MG63 (cell line): ENCODE measurements around the gene MNT. TPM values are rescaled to one million over a fixed set of nuclear protein-coding genes. Genes with fewer than 3 reads are reported as not detected.
A peak's percentile ranks its signal among the peaks of the same experiment; 100 is the strongest.

Experiments used
- DNase-seq: peaks from one replicate; pipeline ENCODE4 v3.0.0-alpha.2; 2020
- H3K27me3 ChIP-seq: fragments of 250-450 bp; sonication (Bioruptor Pico); 2 replicates; pipeline ENCODE4 v1.5.1; 2020; ENCODE audit warnings: mild to moderate bottlenecking, moderate library complexity
- H3K36me3 ChIP-seq: fragments of 250-450 bp; sonication (Bioruptor Pico); 2 replicates; pipeline ENCODE4 v1.5.1; 2020; ENCODE audit warnings: mild to moderate bottlenecking, moderate library complexity
- H3K4me3 ChIP-seq: fragments of 250-450 bp; sonication (Bioruptor Pico); 2 replicates; pipeline ENCODE4 v1.5.1; 2020; ENCODE audit warnings: mild to moderate bottlenecking, moderate library complexity
- H3K9me3 ChIP-seq: fragments of 250-450 bp; sonication (Bioruptor Pico); 2 replicates; pipeline ENCODE4 v1.5.1; 2020; ENCODE audit warnings: mild to moderate bottlenecking, moderate library complexity
- total RNA-seq: library from RNA; depleted of rRNA; stranded (reverse); fragments of >200 nt; shearing (Covaris generic); gene quantifications from 2 replicates; pipeline ENCODE4 v1.2.3, GENCODE V29; 2014; ENCODE audit warnings: low replicate concordance

MNT gene
- total RNA-seq, 1 experiment from 2014 or later = 1.4 TPM

- DNase-seq = no peak
- no peak overlapping the region for H3K4me3 ChIP-seq
- no peaks in the 10 kb centered on the region; the same call in 1 of the 2 replicates for H3K36me3 ChIP-seq
- H3K9me3 ChIP-seq = no peaks in the 10 kb centered on the region
- no peaks in the 10 kb centered on the region for H3K27me3 ChIP-seq
Observed at GRCh38 chr17:2377659-2378058, 23.2 kb downstream of the MNT start.

DNA sequence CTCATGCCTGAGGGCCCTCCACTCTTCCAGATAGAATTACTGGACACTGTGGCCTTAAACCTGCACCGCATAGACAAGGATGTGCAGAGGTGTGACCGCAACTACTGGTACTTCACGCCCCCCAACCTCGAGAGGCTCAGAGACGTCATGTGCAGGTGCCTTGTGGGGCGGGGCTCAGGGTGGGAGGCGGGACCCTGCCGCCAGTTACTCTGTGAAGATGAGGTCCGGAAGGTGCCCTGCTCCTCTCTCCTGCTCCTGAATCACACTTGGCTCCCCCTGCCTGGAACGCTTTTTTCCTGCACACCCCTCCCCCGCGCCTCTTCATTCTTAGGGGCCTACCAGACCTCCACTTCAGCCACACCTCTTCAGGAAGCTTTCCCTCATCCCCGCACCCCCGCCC, 24.8 kb downstream of the MNT start:
- Histone ChIP-seq H3K27me3 (no peaks in the 10 kb centered on the region), H3K4me3 (no peak overlapping the region), H3K36me3 (no peaks in the 10 kb centered on the region), H3K9me3 (no peaks in the 10 kb centered on the region)
- DNase-seq = no peak

DNA sequence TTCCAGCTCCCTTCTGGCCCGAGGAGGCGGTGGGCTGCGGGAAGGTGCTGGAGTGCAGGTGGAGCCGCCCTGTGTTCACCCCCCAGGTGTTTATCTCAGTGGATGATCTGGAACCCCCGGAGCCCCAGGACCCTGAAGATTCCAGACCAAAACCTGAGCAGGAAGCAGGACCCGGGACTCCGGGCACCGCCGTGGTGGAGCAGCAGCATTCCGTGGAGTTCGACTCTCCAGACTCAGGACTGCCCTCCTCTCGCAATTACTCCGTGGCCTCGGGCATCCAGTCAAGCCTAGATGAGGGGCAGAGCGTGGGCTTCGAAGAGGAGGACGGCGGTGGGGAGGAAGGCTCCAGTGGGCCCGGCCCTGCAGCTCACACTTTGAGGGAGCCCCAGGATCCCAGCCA, 25.5 kb downstream of the MNT start:
- H3K36me3 ChIP-seq = no peaks in the 10 kb centered on the region
- H3K9me3 ChIP-seq = no peaks in the 10 kb centered on the region
- DNase-seq = no peak
- H3K4me3 ChIP-seq = no peak overlapping the region
- H3K27me3 ChIP-seq = no peaks in the 10 kb centered on the region

- DNase-seq = no peak
- H3K4me3 ChIP-seq = no peak overlapping the region
- H3K36me3 ChIP-seq = no peaks in the 10 kb centered on the region
- H3K27me3 ChIP-seq = no peaks in the 10 kb centered on the region
- no peaks in the 10 kb centered on the region for H3K9me3 ChIP-seq
Observed at GRCh38 chr17:2374549-2375285, 26.1 kb downstream of the MNT start.

- DNase-seq = no peak
- Histone ChIP-seq H3K36me3 (no peaks in the 10 kb centered on the region), H3K4me3 (no peak overlapping the region), H3K27me3 (no peaks in the 10 kb centered on the region), H3K9me3 (no peaks in the 10 kb centered on the region)
Observed at GRCh38 chr17:2373179-2373578, 27.7 kb downstream of the MNT start.

- H3K27me3 ChIP-seq = no peaks in the 10 kb centered on the region
- H3K4me3 ChIP-seq = no peak overlapping the region
- H3K36me3 ChIP-seq = no peaks in the 10 kb centered on the region
- no peak for DNase-seq
- no peaks in the 10 kb centered on the region for H3K9me3 ChIP-seq
Observed at GRCh38 chr17:2372681-2373080, 28.2 kb downstream of the MNT start.

GRCh38 chr17:2372180-2372579, 28.7 kb downstream of the MNT start:
- no peak for DNase-seq
- no peak overlapping the region for H3K4me3 ChIP-seq
- H3K36me3 ChIP-seq = no peaks in the 10 kb centered on the region
- no peaks in the 10 kb centered on the region for H3K27me3 ChIP-seq
- no peaks in the 10 kb centered on the region for H3K9me3 ChIP-seq

DNA sequence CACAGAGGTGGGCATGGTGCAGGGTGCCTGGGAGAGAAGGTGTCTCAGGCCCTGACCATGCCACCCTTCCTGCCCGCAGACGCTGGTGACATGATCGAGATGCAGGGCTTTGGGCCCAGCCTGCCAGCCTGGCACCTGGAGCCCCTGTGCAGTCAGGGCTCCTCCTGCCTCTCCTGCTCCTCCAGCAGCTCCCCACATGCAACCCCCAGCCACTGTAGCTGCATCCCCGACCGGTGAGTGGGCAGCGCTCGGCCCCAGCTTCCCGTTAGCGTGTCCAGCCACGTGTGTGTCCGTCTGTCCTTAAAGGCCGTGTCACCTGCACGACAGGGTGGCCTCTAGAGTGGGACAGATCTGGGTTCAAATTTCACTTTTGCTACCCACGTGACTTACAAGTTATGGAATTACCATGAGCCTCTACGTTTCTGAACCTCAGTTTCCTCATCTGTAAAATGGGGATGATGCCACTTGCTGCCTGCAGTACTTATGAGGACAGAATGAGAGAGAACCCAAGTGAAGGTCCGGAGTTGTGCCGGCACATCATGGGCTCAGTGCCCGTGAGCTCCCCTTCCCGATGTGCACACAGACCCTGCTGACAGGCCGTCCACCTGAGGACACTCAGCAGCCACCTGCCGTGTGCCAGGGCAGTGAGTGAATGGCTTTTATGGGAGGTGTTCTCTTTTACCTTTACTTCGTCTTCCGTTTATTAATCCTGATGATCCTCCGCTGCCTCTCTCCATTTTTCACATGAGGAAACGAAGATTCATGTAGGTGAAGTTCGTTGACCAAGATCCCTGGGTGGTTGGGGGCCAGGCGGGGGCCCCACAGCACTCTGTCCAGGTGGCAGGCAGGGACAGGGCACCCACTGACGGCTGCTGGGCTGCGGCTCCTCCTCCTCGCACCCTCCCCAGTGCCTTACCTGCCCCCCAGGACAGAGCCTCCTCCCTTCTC, 29.4 kb downstream of the MNT start:
- Histone ChIP-seq H3K36me3 (no peaks in the 10 kb centered on the region), H3K9me3 (no peaks in the 10 kb centered on the region), H3K4me3 (no peak overlapping the region), H3K27me3 (no peaks in the 10 kb centered on the region)
- no peak for DNase-seq

DNA sequence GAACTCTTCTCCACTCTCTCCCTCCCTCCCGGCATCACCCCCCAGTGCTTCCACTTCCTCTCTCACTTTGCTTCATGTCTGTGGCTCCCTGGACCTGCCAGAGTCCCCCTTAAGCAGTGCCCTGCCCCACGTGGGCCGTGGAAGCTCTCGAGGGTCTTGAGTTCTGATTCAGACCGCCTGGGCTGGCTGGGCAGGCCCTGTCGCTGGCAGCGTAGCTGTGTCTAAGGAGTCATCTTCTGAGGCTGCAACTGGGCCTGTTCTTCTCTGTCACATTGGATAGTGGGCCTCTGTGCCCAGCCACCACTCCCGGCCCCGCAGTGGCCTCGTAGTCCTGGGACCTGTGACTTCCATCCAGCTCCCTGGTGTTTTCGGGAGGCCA, 30.7 kb downstream of the MNT start:
- no peak for DNase-seq
- no peaks in the 10 kb centered on the region for H3K9me3 ChIP-seq
- H3K4me3 ChIP-seq = no peak overlapping the region
- no peaks in the 10 kb centered on the region for H3K27me3 ChIP-seq
- no peaks in the 10 kb centered on the region for H3K36me3 ChIP-seq

DNA sequence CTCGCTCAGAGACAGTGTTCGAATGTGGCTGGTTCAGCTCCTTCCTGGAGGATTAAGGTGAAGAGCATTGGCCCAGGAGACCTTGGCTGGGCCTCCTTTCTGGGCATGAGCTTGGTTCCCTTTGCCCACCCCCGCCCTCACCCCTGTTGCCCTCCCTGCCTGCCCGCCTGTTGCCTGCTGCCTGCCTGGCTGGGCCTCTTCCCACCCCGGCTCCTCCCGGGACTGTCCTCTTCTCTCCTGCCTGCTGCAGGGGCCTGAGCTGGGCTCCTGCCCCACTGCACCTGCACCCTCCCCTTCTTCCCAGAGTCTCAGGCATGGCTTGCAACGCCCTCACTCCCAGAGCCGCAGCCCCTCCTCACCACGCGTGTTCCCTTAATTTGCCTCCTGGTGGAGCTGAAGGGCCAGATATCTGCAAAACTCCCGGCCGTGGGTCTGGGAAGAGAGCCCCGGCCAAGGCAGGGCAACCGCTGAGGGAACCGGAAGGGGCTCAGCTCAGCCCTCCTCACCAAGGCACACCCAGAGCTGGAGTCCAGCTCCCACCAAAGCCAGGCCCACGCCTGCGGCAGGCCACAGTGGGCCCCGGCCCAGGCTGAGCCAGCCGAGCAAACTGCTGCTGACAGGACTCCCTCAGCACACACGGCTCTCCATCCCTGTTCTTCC, 31.2 kb downstream of the MNT start:
- Histone ChIP-seq H3K9me3 (no peaks in the 10 kb centered on the region), H3K36me3 (no peaks in the 10 kb centered on the region), H3K4me3 (no peak overlapping the region), H3K27me3 (no peaks in the 10 kb centered on the region)
- DNase-seq = no peak

GRCh38 chr17:2369039-2369438, 31.8 kb downstream of the MNT start:
- H3K36me3 ChIP-seq = no peaks in the 10 kb centered on the region
- H3K9me3 ChIP-seq = no peaks in the 10 kb centered on the region
- no peak for DNase-seq
- H3K4me3 ChIP-seq = no peak overlapping the region
- H3K27me3 ChIP-seq = no peaks in the 10 kb centered on the region

- no peak for DNase-seq
- Histone ChIP-seq H3K27me3 (no peaks in the 10 kb centered on the region), H3K36me3 (no peaks in the 10 kb centered on the region)
Observed at GRCh38 chr17:2368359-2368758, 32.5 kb downstream of the MNT start.

DNA sequence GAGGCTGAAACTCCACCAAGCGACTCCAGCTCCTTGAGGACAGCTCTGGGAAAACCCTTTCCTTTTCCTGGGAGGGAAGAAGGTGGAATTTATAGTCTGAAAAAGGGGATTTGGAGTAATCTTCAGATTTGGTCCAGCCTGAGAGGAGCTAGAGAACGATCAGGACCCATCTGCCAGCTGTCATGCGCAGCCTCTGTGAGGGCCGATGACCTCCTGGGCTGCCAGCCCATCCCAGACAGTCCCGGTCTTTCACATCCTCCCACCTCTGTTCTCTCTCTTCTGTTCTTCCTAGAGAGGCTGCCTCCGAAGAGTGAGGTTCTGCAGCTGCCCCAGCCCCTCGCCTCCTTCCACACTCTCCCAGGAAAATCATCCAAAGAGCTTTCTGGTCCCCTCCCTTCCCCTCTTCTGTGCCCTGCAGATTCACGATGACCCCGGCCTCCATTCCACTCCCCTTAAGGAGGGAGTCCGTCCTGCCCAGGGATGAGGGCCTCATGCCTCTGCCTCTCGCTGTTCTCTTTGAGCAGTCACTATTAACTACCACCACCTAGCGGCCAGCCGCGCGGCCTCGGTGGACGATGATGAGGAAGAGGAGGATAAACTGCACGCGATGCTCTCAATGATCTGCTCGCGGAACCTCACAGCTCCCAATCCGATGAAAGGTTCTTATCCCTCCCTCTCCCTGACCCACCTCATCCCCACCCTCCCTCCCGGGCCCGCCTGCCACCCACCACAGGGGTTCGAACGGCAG, 33.9 kb downstream of the MNT start:
- Histone ChIP-seq H3K36me3 (no peaks in the 10 kb centered on the region), H3K27me3 (no peaks in the 10 kb centered on the region), H3K9me3 (no peaks in the 10 kb centered on the region), H3K4me3 (no peak overlapping the region)
- DNase-seq = no peak

More at GRCh38 chr17:2368359-2368758, 32.5 kb downstream of the MNT start:
- H3K4me3 ChIP-seq = no peak overlapping the region
- no peaks in the 10 kb centered on the region for H3K9me3 ChIP-seq

DNA sequence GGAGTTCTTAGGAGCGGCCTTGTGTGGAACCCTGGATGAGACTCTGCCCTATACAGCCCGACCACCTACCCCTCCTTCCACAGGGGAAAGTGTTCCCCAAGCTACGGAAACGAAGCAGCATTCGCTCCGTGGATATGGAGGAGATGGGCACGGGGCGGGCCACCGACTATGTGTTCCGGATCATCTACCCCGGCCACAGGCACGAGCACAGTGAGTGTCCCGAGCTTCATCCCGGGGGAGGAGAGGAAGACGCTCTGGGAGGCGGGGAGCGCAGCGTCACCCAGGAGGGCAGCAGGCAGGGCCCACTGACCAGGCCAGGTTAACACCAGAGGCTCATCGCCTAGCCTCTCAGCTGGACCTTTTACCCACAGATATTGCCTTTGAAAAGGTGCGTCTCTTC, 35.7 kb downstream of the MNT start:
- Histone ChIP-seq H3K9me3 (no peaks in the 10 kb centered on the region), H3K27me3 (no peaks in the 10 kb centered on the region), H3K36me3 (no peaks in the 10 kb centered on the region), H3K4me3 (no peak overlapping the region)
- DNase-seq = no peak

GRCh38 chr17:2364763-2365116, 36.1 kb downstream of the MNT start:
- Histone ChIP-seq H3K27me3 (no peaks in the 10 kb centered on the region), H3K4me3 (no peak overlapping the region), H3K36me3 (no peaks in the 10 kb centered on the region), H3K9me3 (no peaks in the 10 kb centered on the region)
- DNase-seq = no peak

GRCh38 chr17:2363851-2364762, 36.8 kb downstream of the MNT start:
- Histone ChIP-seq H3K4me3 (no peak overlapping the region), H3K36me3 (no peaks in the 10 kb centered on the region), H3K27me3 (no peaks in the 10 kb centered on the region), H3K9me3 (no peaks in the 10 kb centered on the region)
- DNase-seq = peak; percentile 66
